ENCODE data around the gene MCM6.

DNA sequence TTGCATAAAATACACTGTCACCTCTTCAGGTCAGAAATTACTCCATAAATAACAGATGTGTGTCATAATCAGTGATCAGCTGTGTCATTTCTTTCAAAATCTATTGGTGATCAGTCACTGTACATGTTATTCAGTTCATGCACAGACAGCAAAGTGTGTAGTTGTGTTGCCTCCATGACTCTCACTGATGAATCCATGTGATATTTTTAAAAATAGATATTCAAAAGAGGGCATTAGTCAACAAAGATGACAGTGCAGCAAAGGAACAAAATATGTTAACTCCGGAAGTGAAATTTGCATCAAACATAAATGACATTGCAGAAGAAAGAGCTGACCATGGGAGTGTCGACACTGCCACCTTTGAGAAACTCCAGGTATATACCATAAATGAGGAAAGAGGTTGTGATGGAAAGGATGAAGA is 17.1 kb upstream of the MCM6 start:
- TF ChIP-seq, protein P1, sequence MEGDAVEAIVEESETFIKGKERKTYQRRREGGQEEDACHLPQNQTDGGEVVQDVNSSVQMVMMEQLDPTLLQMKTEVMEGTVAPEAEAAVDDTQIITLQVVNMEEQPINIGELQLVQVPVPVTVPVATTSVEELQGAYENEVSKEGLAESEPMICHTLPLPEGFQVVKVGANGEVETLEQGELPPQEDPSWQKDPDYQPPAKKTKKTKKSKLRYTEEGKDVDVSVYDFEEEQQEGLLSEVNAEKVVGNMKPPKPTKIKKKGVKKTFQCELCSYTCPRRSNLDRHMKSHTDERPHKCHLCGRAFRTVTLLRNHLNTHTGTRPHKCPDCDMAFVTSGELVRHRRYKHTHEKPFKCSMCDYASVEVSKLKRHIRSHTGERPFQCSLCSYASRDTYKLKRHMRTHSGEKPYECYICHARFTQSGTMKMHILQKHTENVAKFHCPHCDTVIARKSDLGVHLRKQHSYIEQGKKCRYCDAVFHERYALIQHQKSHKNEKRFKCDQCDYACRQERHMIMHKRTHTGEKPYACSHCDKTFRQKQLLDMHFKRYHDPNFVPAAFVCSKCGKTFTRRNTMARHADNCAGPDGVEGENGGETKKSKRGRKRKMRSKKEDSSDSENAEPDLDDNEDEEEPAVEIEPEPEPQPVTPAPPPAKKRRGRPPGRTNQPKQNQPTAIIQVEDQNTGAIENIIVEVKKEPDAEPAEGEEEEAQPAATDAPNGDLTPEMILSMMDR (IDR thresholded peaks at IDR 0.05): no peak
- TF ChIP-seq EP300 (IDR thresholded peaks at IDR 0.05): no peak
- TF ChIP-seq POLR2A (IDR thresholded peaks at IDR 0.05): no peak
- no peak for TF ChIP-seq POLR2AphosphoS5 (IDR thresholded peaks at IDR 0.05)

Measured in sigmoid colon (tissue), 4 donors.